ENCODE data around the gene TMX2. TPM values are rescaled to one million over a fixed set of nuclear protein-coding genes. Genes with fewer than 3 reads are reported as not detected.

The TMX2 gene
- total RNA-seq, 1 donor from 2014 or later, result 59.5 TPM

DNA sequence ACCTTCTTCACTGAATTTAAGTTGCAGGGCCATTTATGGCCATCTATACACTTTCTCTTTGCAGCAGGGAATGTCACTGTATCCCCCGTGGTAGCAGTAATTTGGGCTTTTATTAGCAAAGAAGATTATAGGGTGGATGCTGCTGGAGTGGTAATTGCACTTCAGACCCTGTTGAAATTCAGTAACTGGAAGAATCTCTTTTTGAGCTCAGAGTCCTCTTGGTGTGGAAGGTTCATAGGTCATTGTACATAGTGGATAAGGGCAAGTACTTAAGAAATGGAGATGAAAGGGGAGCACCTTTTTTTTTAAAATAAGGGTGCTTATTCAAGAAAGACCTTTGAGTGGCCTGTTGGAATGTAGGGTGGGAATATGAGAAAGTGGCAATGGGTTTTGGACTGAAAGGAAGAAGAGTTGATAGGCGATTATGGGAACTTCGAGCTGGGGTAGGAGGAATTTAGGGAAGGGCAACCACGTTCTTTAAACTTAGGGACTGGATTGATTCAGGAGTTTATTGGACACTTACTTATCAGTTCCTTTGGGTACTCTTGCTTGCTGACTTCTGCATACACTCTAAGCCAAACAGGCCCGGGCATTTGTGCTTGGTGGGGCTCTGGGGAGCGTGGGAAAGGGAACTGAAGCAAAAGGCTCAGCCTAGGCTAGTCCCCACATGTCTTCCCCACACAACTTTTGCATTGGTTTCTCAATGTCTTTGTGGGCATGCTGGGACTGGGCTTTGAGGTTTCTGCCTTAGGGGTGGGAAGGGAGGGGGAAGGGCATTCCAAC, 75.7 kb downstream of the TMX2 start:
- no peak overlapping the region for H3K4me3 Mint-ChIP-seq (ENCODE audit: unreplicated experiment)
- peak overlapping the region; percentile 76 for H3K27ac Mint-ChIP-seq (ENCODE audit: unreplicated experiment)
- H3K9me3 Mint-ChIP-seq (ENCODE audit: low read depth), result no peaks in the 10 kb centered on the region
- H3K27me3 Mint-ChIP-seq (ENCODE audit: low read depth), result no peaks in the 10 kb centered on the region
- peaks cover 65% of the 10 kb centered on the region for H3K4me1 Mint-ChIP-seq (ENCODE audit: low read depth)
- H3K36me3 Mint-ChIP-seq (ENCODE audit: low read depth), result peaks cover 7% of the 10 kb centered on the region
- no peak for DNase-seq (ENCODE audit: low spot score)
- TF ChIP-seq, protein P1, sequence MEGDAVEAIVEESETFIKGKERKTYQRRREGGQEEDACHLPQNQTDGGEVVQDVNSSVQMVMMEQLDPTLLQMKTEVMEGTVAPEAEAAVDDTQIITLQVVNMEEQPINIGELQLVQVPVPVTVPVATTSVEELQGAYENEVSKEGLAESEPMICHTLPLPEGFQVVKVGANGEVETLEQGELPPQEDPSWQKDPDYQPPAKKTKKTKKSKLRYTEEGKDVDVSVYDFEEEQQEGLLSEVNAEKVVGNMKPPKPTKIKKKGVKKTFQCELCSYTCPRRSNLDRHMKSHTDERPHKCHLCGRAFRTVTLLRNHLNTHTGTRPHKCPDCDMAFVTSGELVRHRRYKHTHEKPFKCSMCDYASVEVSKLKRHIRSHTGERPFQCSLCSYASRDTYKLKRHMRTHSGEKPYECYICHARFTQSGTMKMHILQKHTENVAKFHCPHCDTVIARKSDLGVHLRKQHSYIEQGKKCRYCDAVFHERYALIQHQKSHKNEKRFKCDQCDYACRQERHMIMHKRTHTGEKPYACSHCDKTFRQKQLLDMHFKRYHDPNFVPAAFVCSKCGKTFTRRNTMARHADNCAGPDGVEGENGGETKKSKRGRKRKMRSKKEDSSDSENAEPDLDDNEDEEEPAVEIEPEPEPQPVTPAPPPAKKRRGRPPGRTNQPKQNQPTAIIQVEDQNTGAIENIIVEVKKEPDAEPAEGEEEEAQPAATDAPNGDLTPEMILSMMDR (IDR thresholded peaks at IDR 0.05), result no peak

DNA sequence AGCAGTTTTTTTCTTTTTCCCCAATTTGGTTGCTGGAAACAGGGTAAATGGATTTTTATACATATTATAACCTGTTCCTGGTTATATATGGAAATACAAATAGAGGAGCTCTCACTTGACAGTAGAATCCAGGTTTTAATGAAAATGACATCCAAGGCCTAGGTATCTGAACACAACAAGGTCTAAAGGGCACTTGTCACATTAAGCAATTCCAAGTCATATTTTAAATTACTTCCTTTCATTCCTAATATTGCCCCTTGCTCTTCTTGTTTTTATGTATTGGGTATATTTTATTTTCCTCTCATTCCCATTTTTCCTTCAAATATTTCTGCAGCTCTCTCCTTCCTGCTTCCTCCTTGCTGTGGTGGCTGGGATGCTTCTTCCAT, 76.3 kb downstream of the TMX2 start:
- Mint-ChIP-seq H3K4me1 (ENCODE audit: low read depth) (peaks cover 71% of the 10 kb centered on the region), H3K27me3 (ENCODE audit: low read depth) (no peaks in the 10 kb centered on the region), H3K4me3 (ENCODE audit: unreplicated experiment) (no peak overlapping the region), H3K9me3 (ENCODE audit: low read depth) (no peaks in the 10 kb centered on the region), H3K27ac (ENCODE audit: unreplicated experiment) (peak overlapping the region; percentile 81), H3K36me3 (ENCODE audit: low read depth) (peaks cover 7% of the 10 kb centered on the region)
- no peak for DNase-seq (ENCODE audit: low spot score)
- TF ChIP-seq, protein P1 (IDR thresholded peaks at IDR 0.05), result no peak

Other genes starting within 250 kb of the TMX2 start
- 5.2 to 5.6 TPM (median 5.3 TPM) in 3 replicates for gene SLC43A1, start 196.9 kb upstream of the TMX2 start, total RNA-seq
- 37.5 to 61.6 TPM (median 43.2 TPM) in 3 replicates for gene TIMM10, start 181.8 kb upstream of the TMX2 start, total RNA-seq
- gene SMTNL1, start 175.0 kb upstream of the TMX2 start, total RNA-seq, result not detected in 3 replicates
- gene UBE2L6, start 144.9 kb upstream of the TMX2 start, total RNA-seq, result 8.8 to 24.9 TPM (median 9.9 TPM) in 3 replicates
- gene SERPING1, start 114.9 kb upstream of the TMX2 start, total RNA-seq, result 1.8 to 4.6 TPM (median 4.5 TPM) in 3 replicates
- gene YPEL4, start 62.7 kb upstream of the TMX2 start, total RNA-seq, result 0.41 TPM in 1 of 3 replicates, not detected in the others
- 12.2 to 14.9 TPM (median 13.8 TPM) in 3 replicates for gene CLP1, start 54.8 kb upstream of the TMX2 start, total RNA-seq
- 57.4 to 60.3 TPM (median 59.2 TPM) in 3 replicates for gene ZDHHC5, start 44.5 kb upstream of the TMX2 start, total RNA-seq
- gene MED19, start 378 bp upstream of the TMX2 start, total RNA-seq, result 18.9 to 20.0 TPM (median 19.4 TPM) in 3 replicates
- 84.4 to 92.1 TPM (median 87.3 TPM) in 3 replicates for gene SELENOH, start 28.9 kb downstream of the TMX2 start, total RNA-seq
- gene BTBD18, start 39.2 kb downstream of the TMX2 start, total RNA-seq, result not detected in 3 replicates
- 126 to 156 TPM (median 138 TPM) in 3 replicates for gene CTNND1, start 49.2 kb downstream of the TMX2 start, total RNA-seq